SK-N-SH (cell line): ENCODE results near the gene HDGFL3.

Experiments
- CTCF ChIP-seq: fragments of 200-600 bp; sonication (generic); IDR thresholded peaks from 2 replicates; pipeline ENCODE4 v1.6.1; 2017; ENCODE audit warnings: antibody characterized with exemption, mild to moderate bottlenecking, moderate library complexity
- EP300 ChIP-seq, 2 experiments: IDR thresholded peaks; 2 replicates each; pipeline versions ENCODE4 v1.4.0 to v1.6.1; 2012; ENCODE audit warnings: borderline replicate concordance in 1 of 2, low read depth in 1 of 2, low read length in 1 of 2
- EZH2phosphoT487 ChIP-seq: fragments of 200-600 bp; sonication (generic); IDR thresholded peaks from 2 replicates; pipeline ENCODE4 v1.6.1; 2017; ENCODE audit warnings: low read depth, mixed run types, mild to moderate bottlenecking, antibody characterized with exemption, moderate library complexity, borderline replicate concordance
- POLR2AphosphoS5 ChIP-seq: IDR thresholded peaks from 2 replicates; pipeline ENCODE4 v1.6.1; 2012; ENCODE audit warnings: low read depth, low read length
- RAD21 ChIP-seq: IDR thresholded peaks from 2 replicates; pipeline ENCODE4 v1.6.1; 2012; ENCODE audit warnings: mild to moderate bottlenecking, low read length
- RFX5 ChIP-seq: IDR thresholded peaks from 2 replicates; pipeline ENCODE4 v1.6.1; 2012; ENCODE audit warnings: mild to moderate bottlenecking, improper control_type of control experiment, low read length
- SMC3 ChIP-seq: IDR thresholded peaks from 2 replicates; pipeline ENCODE4 v1.6.1; 2012; ENCODE audit warnings: low read depth, low read length, improper control_type of control experiment
- USF2 ChIP-seq: fragments of 150-350 bp; IDR thresholded peaks from 2 replicates; pipeline ENCODE4 v1.6.1; 2017; ENCODE audit warnings: antibody characterized with exemption, low read length, low read depth, borderline replicate concordance
- TF ChIP-seq, protein P1 (sequence below): IDR thresholded peaks from 2 replicates; pipeline ENCODE4 v1.6.1; 2012; ENCODE audit warnings: mild to moderate bottlenecking, low read depth, low read length, moderate library complexity
- TF ChIP-seq, protein P2 (sequence below): IDR thresholded peaks from 2 replicates; pipeline ENCODE4 v1.4.0; 2012; ENCODE audit warnings: low read depth

- TF ChIP-seq, protein P1, sequence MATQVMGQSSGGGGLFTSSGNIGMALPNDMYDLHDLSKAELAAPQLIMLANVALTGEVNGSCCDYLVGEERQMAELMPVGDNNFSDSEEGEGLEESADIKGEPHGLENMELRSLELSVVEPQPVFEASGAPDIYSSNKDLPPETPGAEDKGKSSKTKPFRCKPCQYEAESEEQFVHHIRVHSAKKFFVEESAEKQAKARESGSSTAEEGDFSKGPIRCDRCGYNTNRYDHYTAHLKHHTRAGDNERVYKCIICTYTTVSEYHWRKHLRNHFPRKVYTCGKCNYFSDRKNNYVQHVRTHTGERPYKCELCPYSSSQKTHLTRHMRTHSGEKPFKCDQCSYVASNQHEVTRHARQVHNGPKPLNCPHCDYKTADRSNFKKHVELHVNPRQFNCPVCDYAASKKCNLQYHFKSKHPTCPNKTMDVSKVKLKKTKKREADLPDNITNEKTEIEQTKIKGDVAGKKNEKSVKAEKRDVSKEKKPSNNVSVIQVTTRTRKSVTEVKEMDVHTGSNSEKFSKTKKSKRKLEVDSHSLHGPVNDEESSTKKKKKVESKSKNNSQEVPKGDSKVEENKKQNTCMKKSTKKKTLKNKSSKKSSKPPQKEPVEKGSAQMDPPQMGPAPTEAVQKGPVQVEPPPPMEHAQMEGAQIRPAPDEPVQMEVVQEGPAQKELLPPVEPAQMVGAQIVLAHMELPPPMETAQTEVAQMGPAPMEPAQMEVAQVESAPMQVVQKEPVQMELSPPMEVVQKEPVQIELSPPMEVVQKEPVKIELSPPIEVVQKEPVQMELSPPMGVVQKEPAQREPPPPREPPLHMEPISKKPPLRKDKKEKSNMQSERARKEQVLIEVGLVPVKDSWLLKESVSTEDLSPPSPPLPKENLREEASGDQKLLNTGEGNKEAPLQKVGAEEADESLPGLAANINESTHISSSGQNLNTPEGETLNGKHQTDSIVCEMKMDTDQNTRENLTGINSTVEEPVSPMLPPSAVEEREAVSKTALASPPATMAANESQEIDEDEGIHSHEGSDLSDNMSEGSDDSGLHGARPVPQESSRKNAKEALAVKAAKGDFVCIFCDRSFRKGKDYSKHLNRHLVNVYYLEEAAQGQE = no peak
- no peak for TF ChIP-seq CTCF
- TF ChIP-seq RFX5 = no peak
- no peak for TF ChIP-seq EZH2phosphoT487
- TF ChIP-seq EP300 (IDR thresholded peaks at IDR 0.05; ENCODE audit: borderline replicate concordance in 1 of 2, low read depth in 1 of 2, low read length in 1 of 2) = no peak
- TF ChIP-seq POLR2AphosphoS5 = no peak
- TF ChIP-seq, protein P2, sequence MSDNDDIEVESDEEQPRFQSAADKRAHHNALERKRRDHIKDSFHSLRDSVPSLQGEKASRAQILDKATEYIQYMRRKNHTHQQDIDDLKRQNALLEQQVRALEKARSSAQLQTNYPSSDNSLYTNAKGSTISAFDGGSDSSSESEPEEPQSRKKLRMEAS = no peak
- TF ChIP-seq RAD21 = no peak
- no peak for TF ChIP-seq USF2
- no peak for TF ChIP-seq SMC3
Observed at GRCh38 chr15:83230242-83230641, 22.6 kb upstream of the HDGFL3 start.
